Left renal cortex interstitium (tissue), 4 donors: ENCODE results near the gene DGKD. TPM values are rescaled to one million over a fixed set of nuclear protein-coding genes. Genes with fewer than 3 reads are reported as not detected.

Experiments used
- DNase-seq, 4 donors: peaks; one replicate each; pipeline ENCODE4 v3.0.0-alpha.2; 2013; ENCODE audit warnings: low read depth in 4 of 4, low spot score in 2 of 4, missing footprints in 1 of 4
- polyA plus RNA-seq, 4 donors: library from polyadenylated mRNA; unstranded; fragments of 120-200 nt; gene quantifications; one replicate each; pipeline ENCODE4 v1.2.1, GENCODE V29; 2013; ENCODE audit not compliant: insufficient read length in 4 of 4

Gene DGKD
- polyA plus RNA-seq, 4 donors: 16.9 to 36.2 (median 26.8) TPM

DNA sequence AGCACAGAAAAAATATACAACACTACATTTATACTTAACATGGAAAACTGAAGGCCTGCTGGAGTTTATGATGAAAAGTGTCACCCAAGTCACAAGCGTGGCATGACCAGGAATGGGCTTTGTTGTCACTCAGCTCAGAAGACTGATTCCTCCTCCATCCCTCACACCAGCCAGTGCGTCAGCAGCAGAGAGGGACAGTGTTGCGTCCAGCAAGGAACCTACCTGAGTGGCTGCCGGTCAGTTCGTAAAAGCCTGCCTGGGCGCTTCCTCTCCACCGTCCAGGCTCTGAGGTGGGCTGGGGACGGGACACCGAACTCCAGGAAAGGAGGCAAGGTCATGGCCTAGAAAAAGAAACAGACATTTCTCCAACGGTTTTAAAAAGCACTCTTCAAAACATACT lies 134.8 kb downstream of the DGKD start:
- no peak for DNase-seq

DNA sequence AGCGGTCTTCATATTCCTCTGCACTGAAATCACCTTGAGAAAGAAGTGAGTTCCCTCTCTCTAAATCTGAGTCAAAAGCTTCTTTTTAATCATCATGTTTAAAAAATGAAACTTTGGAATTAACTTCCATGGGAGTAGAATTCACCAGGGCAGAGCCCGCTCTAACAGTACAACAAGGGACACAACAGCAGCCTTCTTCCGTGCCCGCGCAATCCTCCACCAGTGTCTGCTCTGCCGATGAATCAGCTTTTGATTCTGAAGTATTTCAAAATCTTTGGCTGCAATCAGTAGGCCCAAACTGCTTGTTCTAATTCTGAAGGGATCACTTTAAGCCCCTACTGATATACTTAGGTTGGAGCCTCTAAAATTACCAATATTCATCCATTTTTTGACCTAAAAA lies 135.4 kb downstream of the DGKD start:
- no peak for DNase-seq

DNA sequence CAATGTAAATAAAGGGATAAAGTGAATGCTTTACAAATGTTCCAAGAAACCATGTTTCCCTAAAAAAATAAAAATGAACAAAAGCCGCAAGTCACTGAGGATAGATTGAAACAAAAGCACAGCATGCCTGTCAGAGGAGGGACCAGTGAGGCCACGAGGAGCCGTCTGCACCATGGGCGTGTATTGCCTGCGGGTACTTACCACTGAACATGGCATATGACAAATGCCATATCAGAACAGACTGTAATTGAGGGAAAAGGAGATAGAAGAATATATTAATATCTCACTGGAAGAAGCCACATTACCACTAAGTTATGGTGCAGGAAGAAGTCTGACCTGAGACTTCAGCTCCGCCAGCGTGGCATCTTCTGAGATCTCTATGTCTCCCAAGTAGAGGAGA lies 136.5 kb downstream of the DGKD start:
- DNase-seq: no peak

DNA sequence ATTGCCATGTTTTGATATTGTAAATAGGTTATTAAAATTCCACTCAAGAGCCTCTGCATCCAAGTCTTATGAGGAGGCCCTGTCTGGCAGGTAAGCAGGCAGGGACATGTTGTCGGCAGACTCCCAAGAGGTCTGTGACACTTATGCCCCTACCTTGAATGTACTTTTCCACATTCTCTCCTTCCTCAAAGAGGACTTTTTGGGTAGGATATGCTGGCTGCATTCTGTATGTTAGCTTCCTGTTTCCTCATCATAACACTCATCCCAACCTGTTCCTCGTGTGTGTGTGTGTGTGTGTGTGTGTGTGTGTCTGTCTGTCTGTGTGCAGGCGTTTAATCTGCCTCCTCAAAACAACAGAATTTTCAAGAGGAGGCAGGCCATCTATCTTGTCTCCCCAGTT lies 137.0 kb downstream of the DGKD start:
- DNase-seq: no peak

DNA sequence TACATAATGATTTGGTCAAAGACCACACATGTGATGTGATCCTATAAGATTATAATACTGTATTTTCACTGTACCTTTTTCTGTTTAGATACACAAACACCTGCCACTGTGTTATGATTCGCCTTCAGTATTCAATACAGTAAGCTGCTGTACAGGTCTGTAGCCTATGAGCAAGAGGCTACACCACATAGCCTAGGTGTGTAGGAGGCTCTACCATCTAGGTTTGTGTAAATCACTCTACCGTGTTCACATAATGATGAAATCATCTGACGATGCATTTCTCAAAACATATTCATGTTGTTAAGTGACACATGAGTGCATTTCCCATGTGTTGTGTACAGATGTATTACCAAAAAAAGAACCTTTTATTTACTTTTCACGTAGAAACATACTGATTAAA lies 137.8 kb downstream of the DGKD start:
- no peak for DNase-seq

DNA sequence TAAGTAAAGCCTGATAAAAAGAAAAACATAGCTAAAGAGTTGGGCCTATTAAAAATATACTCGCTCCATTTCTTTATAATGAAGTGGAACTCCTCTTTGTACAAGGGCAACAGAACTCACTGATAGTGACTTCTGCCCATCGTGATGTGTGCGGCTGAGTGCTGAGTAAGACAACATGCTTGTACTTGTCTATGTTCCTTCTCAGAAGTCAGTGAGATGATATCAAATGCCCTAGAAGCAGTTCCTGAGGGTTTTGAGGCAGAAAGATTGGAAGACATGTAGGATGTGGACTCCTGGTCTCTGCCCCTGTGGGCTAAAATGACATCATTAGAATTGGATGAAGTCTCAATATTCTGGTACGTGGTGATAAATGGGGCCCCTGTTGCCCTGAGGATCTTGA lies 138.5 kb downstream of the DGKD start:
- no peak for DNase-seq

DNA sequence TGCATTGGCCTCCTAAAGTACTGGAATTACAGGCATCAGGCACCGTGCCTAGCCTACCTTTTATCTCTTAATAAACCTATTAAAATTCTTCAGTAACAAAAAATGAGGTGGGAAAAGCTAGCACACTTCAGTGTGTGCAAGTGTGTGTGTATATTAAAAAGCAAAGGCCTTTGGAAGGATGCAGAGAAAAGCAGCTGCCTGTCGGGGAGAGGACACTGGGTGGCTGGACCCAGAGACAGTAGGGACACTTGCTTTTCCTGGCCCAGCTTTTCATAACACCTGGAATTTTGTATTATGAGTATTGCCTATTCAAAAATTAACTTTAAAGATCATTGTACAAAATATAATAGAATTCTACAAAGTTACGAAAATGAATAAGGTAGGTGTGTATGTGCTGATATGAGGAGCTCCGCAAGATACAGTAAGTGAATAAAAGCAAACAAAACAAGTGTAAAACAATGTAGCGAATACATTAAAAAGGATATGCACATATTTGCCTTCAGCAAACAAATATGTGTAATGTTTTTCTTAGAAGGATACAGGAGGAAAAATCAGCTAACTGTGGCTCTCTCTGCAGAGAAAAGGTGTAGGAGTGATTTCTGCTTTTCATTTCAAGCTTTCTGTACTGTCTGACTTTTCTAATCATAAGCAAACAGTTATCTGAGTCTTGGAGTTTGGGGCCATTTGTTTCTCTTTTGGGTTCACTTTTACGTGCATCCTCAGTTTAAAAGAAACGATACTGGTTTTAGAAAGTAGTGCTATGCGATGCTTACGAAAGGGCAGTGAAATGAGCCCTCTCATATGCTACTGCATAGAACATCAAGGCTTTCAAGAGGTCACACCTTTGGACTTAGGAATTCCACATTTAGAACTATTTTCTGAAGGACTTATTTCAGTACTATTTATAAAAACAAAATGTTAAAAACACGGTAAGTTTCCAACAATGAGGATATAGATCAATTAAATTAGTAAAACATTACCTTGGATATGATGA lies 141.5 kb downstream of the DGKD start:
- no peak for DNase-seq

DNA sequence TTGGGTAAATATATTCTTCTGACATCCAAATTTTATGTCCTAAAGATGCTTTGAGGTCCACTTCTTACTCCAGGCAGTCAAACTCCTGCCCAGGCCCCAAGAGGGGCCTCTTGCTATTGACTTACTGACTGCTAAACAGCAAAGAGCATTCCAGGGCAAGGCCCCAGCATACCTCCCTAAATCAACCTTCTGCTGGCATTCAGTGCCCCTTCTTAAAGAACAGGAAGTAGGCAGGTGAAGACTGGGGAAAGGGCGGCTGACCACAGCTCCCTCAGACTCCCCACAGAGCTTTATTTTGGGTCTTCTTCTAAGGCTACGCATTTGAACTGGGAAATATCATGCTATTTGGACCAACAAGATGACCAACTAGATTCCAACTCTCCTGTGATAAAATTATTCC lies 143.4 kb downstream of the DGKD start:
- DNase-seq: no peak

DNA sequence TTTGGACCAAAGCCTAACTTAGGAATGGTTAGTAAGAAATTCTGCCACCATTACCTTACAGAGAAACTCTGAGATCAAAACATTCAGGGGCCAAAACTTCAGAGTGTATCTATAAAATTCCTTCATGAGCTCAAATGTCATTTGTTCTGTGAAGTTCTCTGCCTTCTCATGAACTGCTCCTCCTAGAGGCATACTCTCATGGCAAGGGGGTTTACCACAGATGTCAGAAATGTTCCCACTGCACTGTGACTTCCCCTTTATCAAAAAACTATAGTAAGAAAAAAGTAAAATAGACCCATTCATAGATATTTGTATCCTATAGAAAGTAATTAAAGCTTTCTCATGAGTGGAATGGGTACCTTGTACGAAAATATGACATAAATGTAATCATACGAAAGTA lies 143.8 kb downstream of the DGKD start:
- no peak for DNase-seq

DNA sequence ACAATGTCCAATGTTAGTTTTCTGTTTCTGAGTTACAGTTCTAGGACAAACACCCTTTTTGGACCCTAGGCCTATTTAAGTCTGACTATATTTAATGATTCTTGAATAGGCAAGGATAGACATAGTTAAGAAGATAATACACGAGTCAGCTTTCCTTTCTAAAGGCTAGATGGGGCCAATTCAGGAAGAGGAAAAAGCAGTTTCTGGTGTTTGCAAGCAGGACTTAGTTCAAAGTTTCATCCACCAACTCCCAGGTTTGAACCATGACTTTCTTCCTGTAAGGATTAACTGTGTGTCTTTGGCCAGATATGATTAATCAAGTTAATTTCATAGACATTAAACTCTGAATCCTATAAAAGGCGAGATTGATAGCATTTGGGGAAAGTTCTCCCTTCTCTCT lies 145.6 kb downstream of the DGKD start:
- DNase-seq: no peak

DNA sequence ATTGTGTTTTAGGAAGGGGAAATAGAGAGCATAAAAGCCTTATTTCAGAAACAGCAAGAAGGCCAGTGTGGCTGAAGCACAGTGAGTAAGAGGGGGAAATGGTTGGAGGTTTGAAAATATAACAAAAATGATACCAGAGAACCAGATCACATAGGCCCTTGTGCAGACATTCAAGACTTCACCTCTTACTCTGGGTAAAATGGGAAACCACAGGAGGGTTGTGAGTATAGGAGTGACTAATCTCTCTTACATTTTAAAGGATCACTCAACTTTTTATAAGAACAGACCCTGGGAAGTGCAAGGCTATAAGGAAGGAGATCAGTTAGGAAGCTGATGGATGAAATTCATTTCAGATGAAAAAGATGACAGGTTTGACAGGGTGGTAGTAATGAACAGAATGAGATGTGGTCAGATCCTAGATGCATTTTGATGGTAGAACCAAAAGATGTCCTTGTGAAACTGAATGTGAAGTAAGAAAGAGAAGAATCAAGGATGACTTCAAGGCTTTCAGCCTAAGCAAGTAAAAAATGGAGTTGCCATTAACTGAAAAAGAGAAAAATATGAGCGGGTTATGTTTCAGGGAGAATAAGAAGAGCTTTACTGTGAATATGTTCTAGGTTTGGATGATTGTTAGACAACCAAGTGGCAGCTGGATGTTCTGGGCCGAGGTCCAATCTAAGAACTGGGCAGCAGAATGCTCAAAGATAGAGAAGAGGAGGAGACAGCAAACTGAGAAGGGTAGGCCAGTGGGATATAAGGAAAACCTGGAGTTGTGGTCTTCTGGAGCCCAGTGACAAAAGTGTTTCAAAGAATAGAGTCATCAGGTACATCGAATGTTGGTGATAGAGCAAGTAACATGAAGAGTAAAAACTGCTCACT lies 147.1 kb downstream of the DGKD start:
- no peak for DNase-seq

DNA sequence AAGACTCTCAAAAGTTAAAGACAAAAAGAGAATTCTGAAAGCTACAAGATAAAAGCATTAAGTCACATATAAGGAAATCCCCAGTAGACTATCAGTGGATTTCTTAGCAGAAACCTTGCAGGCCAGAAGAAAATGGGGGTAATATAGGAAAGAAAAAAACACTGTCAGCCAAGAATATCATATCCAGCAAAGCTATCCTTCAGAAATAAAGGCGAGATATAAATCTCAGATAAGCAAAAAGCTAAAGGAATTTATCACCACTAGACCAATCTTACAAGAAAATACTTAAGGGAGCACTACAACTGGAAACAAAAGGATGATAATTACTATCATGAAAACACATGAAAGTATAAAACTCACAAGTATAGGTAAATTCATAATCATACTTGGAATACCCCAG lies 149.2 kb downstream of the DGKD start:
- no peak for DNase-seq

DNA sequence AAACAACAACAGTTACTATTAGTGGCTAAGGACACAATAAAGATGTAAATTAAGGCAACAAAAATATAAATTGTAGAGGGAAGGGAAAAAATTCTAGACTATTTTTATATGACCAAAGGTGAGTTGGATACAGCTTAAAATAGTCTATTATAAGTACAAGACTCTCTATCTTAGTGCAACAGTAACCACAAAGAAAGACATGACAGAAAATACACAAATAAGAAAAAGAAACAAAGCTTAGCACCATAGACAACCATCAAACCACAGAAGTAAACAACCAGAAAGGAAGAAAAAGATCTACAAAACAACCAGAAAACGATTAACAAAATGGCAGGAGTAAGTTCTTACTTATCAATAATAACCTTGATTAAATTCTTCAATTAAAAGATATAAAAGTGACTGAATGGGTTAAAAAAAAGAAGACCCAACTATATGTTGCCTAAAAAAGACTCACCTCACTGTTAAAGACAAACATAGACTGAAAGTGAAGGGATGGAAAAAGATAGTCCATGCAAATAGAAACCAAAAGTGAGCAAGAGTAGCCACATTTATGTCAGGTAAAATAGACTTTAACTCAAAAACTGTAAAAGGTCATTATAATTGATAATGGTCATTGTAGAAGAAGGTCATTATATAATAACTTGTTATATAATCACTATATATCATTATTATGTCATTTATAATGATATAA lies 149.8 kb downstream of the DGKD start:
- no peak for DNase-seq

DNA sequence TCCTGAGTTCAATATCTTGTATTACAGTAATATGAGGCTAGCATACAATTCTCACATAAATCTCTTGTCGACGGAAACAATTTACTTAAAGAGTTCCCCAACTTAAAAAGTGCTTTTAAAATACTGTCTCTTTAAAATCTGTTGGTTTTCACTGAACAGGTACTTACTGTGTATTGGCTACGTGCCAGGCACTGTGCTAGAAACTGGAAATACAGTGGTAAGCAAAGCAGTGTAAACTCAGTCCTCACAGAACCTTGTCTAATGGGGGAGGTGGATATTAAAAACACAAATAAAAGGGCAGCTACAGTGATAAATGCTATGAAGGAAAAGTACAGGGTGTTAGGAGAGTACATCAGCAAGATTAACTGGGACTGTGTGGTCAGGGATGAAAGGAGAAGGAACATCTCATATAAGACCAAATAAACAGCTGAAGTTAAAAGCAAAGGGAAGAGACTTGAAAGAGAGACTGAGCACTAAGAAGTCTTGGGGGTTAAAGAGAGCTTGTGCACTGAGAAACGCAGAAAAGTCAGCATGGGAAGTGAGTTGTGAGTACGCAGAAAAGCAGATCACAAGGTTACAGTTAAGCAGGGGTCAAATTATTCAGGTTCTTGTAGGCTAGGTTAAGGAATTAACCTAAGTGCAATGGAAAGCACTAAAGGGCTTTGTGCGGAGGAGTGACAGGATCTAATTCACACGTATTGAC lies 159.8 kb downstream of the DGKD start:
- DNase-seq: no peak

DNA sequence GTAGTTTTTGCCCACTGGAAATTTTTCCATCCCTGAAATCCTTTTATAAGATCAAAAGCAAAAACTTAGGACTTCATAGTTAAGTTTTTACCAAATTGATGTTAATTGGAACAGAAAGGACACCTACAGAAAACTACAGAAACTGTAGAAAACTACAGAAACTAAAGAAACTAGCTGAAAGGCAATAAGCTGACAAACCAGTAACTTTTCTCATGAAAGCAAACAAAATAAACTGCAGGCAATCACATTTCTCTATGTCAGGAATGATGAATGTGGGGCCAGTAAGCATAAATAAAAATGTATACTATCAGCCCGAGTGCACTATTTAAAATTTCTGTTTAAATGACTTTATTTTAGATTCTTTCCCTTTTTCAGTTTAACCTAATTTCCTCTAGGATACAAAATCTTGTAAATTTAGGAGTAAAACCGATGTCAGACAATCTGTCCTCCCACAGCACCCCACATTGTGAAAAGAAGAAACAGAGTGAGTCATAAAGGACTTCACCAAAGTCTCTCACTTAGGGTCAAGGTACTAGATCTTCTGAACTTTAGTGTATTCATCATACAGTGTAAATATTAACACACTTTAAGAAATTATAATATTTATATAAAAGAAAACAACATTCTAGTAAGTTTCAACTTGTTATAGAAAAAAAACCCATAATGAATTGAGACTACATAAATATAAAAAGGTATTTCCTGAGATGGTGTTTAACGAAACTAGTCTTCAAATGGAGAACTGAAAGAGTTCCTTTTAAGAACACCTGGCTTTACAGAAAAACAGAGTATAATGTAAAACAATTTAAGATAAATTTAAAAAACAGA lies 165.7 kb downstream of the DGKD start:
- no peak for DNase-seq
